HTERT RPE-1 (cell line): ENCODE measurements around the gene MAB21L4.

ENCODE experiments used
- in situ Hi-C: fragments of 300-500 bp; cut with MboI; formaldehyde crosslinking; loops from 4 replicates; pipeline ENCODE4 v1.14.3; 2020; ENCODE audit warnings: low sequenced_read_pairs

Gene MAB21L4

GRCh38 chr2:240896871-240897692, 1.1 kb upstream of the MAB21L4 start:
- in situ Hi-C loops: no loop called here

GRCh38 chr2:240896394-240896793, 438 bp upstream of the MAB21L4 start:
- in situ Hi-C loops: no loop called here

- in situ Hi-C loops: no loop called here
Measured at GRCh38 chr2:240894836-240895558, 959 bp downstream of the MAB21L4 start.

- in situ Hi-C loops: no loop called here
Measured at GRCh38 chr2:240894006-240894405, 1.9 kb downstream of the MAB21L4 start.

- in situ Hi-C loops: no loop called here
Measured at GRCh38 chr2:240893363-240893844, 2.6 kb downstream of the MAB21L4 start.

GRCh38 chr2:240892925-240893324, 3.0 kb downstream of the MAB21L4 start:
- in situ Hi-C loops: no loop called here

GRCh38 chr2:240892356-240892755, 3.6 kb downstream of the MAB21L4 start:
- in situ Hi-C loops: no loop called here

- in situ Hi-C loops: no loop called here
Measured at GRCh38 chr2:240891492-240892340, 4.2 kb downstream of the MAB21L4 start.

GRCh38 chr2:240890691-240891090, 5.3 kb downstream of the MAB21L4 start:
- in situ Hi-C loops: no loop called here

- in situ Hi-C loops: no loop called here
Measured at GRCh38 chr2:240889601-240890560, 6.1 kb downstream of the MAB21L4 start.

- in situ Hi-C loops: no loop called here
Measured at GRCh38 chr2:240888890-240889573, 6.9 kb downstream of the MAB21L4 start.

GRCh38 chr2:240888130-240888889, 7.6 kb downstream of the MAB21L4 start:
- in situ Hi-C loops: no loop called here

- in situ Hi-C loops: no loop called here
Measured at GRCh38 chr2:240887631-240888030, 8.3 kb downstream of the MAB21L4 start.

GRCh38 chr2:240886678-240887609, 9.0 kb downstream of the MAB21L4 start:
- in situ Hi-C loops: no loop called here

GRCh38 chr2:240886023-240886565, 9.9 kb downstream of the MAB21L4 start:
- in situ Hi-C loops: no loop called here

- in situ Hi-C loops: no loop called here
Measured at GRCh38 chr2:240885566-240885965, 10.4 kb downstream of the MAB21L4 start.

GRCh38 chr2:240884745-240885144, 11.2 kb downstream of the MAB21L4 start:
- in situ Hi-C loops: no loop called here
